Stimulated activated CD4-positive, alpha-beta T cell treated with anti-CD3 and anti-CD28 coated beads, TNF-alpha, amount 100 ng/mL, for 4 hours (primary cell): ENCODE measurements around the gene CAPN9.
"Not testable (repeated sequence)": the region's sequence is repeated elsewhere in the genome, so short reads cannot be mapped to it uniquely, and the experiment has no call there.

Experiments used
- DNase-seq, 3 experiments: peaks; one replicate each; pipeline ENCODE4 v3.0.0-alpha.2; 2020; ENCODE audit warnings: low read depth in 3 of 3

CAPN9 gene, protein sequence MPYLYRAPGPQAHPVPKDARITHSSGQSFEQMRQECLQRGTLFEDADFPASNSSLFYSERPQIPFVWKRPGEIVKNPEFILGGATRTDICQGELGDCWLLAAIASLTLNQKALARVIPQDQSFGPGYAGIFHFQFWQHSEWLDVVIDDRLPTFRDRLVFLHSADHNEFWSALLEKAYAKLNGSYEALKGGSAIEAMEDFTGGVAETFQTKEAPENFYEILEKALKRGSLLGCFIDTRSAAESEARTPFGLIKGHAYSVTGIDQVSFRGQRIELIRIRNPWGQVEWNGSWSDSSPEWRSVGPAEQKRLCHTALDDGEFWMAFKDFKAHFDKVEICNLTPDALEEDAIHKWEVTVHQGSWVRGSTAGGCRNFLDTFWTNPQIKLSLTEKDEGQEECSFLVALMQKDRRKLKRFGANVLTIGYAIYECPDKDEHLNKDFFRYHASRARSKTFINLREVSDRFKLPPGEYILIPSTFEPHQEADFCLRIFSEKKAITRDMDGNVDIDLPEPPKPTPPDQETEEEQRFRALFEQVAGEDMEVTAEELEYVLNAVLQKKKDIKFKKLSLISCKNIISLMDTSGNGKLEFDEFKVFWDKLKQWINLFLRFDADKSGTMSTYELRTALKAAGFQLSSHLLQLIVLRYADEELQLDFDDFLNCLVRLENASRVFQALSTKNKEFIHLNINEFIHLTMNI

DNA sequence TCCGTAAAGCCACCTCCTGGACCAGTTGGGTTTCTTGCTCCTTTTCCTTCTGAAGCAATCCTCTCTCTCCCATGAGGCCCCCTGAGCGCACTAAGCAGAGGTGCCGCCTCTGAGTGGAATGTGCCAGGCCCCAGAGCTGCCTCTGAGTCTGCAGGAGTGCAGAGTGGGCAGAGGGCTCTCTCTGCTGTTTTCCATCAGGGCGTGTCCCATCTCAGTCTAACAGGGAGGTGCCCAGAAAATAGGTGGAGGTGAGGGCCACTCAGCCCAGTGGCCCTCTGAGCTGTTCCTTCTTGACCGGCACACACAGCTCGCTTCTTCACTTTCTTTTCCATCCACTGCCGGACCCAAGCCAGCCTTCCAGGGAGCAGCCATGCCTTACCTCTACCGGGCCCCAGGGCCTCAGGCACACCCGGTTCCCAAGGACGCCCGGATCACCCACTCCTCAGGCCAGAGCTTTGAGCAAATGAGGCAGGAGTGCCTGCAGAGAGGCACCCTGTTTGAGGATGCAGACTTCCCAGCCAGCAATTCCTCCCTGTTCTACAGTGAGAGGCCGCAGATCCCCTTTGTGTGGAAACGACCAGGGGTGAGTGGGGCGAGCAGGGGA lies at the start of gene CAPN9:
TSS of gene CAPN9 (plus strand) at position 262 of the 604 bp plus-strand sequence. CDS start at position 371, 109 bp downstream.
- DNase-seq, result no peak

DNA sequence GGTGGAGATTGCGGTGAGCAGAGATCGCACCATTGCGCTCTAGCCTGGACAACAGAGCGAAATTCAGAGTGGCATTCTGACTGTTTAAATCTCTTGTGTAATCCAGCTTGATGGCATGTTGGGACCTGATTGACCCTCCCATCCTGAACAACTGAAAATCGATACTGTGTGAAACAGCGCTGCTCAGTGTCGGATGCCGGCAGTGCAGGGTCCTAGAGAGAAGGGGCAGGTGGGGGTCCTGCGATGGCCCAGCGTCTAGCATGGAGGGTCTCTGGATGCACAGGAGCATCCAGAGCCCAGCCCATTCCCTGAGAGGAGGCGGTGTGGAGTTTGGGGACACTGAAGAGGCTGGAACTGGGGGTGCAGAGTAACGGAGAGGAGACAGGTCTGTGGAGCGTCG lies 49.1 kb upstream of the CAPN9 start:
- no peak for DNase-seq

DNA sequence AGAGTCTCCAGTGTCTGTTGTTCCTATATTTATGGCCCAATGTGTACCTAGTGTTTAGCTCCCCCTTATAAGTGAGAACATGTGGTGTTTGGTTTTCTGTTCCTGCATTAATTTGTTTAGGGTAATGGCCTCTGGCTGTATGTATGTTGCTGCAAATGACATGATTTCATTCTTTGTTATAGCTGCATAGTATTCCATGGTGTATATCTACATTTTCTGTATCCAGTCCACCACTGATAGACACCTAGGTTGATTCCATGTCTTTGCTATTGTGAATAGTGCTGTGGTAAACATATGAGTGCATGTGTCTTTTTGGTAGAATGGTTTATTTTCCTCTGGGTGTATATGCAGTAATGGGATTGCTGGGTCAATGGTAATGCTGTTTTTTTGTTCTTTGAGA lies 48.2 kb upstream of the CAPN9 start:
- not testable (repeated sequence) for DNase-seq

DNA sequence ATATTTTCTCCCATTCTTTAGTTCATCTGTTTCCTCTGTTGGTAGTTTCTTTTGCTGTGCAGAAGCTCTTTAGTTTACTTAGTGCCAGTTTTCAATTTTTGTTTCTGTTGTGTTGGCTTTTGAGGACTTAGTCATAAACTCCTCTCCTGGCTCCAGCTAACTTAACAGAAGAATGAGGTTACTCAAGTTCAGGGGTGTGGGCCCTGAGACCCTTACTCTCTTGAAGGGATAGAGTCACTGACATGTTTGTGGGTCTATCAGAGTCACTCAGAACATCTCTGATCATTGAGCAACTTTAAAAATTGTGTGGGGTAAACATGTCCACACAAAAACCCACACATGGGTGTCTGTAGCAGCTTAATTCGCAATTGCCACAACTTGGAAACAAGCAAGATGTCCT lies 47.5 kb upstream of the CAPN9 start:
- no peak for DNase-seq

DNA sequence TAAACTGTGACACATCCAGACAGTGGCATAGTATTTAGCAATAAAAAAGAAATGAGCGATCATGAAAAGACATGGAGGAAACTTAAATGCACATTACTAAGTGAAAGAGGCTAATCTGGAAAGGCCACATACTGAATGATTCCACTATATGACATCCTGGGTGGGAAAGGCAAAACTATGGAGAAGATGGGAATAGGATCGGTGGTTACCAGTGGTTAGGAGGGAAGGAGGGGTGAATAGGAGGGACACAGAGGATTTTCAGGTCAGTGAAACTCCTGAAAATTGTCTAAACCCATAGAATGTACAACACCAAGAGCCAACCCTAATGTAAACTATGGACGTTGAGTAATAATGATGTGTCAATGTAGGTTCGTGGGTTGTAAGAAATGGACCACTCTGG lies 47.1 kb upstream of the CAPN9 start:
- no peak for DNase-seq

DNA sequence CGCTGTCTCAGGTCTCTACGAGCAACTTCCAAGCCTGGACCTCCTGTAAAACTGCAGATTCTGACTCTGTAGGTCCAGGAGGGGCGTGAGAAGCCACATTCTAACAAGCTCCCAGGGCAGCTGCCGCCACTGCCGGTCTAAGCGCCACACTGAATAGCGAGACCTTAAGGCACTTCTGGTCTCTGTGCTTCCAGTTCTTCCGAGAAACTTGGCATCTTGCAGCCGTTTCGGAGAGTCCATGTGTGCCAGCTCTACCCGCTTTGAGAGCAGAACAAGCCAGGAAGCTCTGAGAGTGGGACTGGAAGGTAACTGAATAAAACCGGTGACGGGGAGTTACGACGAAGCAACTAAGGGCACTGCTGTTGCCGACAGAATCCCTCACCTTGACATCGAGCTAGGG lies 45.8 kb upstream of the CAPN9 start:
- DNase-seq, result no peak

DNA sequence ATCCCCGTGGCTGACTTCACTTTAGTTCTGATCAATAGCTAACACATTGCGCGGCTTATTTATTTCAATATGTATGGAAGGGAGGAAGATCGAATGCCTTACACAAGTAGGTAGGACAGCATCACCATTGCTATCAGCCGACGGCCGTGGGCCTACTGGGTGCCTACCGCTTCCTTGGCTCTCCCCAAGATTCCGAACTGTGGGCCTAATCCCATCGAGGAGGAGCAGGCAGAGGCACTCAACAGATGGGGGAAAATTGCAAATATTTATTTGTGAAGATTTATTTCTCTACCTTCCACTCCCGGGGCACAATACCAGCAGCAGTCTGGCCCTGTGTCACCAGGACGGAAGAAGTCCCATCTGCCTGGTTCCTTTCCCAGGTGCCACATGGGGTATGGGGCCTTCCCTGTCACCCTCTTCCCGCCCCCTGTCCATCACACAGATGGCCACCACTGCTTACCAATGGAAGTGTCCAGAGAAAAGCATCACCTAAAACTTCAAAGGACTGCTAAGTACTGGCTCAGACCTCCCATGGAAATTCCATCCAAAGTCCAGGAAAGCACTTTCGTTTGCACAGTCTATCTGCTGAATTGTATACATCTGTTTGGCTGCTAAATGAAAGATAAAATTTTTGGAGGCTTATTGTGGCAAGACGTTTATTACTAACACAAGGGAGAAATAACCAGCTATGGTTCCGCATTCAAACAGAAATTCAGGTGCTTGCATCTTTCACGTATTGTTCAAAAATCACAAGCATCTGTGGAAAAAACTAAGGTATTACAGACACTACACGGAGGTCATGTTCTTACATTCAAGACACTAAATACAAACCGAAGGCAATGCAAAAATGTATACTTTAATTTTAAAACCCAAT lies 45.1 kb upstream of the CAPN9 start:
- no peak for DNase-seq

DNA sequence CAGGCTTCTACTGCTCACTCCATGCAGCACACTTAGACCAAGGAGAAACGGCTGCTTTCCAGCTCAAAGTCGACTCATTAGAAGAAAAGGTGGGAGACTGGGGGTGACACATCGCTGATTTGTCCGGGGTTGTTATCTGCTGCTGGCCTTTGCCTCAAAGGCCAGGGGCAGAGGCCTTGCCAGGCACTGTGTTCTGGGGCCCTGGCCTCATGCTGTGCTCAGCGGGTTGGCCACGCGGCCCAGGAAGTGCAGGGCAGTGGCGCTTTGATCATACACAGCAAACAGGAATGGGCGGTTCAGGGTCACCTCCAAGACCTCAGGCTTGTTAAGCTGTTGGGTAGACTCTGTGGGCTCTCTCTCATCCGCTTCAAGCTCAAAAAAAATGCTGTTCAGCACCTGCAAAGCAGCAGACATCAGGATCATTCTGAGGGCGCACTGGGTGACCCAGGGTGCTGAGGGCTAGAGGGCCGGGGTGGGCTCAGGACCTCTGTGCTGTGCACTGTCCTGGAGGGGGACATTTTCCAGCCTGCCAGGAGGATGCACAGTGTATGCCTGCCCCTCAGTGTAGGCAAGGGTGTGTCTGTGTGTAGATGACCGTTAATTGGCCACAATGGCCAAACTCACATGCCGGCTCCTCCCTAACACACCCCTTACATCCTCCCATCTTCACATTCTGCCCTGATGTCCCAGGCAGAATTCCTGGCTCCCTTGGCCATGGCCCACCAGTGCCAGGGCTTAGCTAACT lies 44.1 kb upstream of the CAPN9 start:
- DNase-seq, result no peak

DNA sequence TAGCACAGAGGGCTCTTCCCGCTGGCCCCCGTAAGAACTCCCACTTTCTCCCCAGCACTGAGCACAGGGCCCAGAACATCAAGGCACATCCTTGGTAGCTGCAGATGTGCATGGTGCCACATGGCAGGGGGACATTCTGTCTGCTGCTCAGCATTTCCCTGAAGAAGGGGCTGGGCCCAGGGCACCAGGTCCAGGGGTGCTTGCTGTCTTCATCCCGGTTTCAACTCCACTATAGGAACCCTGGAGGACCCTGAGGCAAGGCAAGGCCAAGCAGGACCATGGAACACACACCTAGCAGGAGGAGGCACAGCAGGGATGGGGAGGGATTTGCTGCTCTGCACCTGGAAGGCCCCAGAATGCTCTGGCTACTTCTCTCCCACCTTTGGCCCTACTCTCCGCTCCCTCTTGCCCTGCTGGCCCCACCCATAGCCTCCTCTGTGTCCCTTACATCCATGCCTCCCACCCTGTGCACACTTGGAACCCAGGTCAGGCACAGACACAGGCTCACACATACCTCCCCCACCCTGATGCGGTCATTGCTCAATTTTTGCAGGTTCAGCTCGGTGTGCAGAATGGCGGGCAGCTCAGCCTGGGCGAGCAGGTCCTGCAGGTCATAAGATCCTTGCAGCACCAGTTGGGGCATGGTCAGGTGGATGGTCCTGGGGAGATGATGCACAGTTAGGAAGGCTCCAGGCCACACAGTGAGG lies 43.4 kb upstream of the CAPN9 start:
- no peak for DNase-seq

DNA sequence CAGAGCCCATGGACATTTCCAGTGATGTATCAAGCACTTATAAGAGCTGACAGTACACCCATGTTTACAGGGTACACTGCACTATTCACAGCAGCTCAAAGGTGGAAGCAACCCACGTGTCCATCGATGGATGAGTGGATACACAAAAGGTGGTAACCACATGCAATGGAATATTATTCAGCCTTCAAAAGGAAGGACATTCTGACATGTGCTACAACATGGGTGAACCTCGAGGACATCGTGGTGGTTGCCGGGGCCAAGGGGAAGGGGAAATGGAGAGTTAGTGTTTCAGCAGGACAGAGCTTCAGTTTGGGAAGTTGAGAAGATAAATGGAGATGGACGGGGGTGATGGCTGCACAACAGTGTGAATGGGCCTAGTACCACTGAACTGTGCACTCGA lies 42.4 kb upstream of the CAPN9 start:
- no peak for DNase-seq

DNA sequence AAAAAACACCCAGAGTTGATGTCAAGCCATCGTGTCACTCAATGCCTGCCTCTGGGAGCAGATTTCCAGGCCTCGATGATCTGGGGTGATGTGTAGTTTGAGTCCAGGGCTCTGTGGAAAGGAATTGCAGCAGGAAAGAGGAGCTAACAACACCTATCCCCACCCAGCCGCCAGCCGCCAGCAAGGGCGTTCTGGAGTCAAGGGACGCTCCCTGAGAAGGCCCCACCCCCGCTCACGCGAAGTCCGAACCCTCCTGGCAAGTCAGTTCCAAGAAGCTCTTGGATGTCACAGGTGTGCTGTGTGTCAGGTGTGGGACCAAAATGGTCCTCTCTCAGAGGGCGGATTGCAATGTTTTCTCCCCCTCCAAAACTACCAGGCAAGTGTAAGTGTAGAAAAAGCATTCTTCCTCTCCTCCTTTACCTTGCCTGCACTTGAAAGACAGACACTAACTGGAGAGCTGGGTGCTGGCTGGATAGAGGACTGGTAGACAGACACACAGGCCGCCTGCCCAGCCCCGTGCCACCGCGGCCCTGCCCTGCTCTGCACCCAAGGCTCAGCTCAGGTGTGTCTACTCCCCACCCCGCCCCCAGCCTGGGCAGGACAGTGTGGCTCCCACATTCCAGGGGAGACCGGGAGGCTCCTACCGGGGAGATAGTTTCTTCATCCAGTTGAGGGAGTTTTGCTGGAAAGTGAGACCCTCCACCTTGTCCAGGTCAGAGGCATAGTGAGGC lies 41.7 kb upstream of the CAPN9 start:
- DNase-seq, result no peak

DNA sequence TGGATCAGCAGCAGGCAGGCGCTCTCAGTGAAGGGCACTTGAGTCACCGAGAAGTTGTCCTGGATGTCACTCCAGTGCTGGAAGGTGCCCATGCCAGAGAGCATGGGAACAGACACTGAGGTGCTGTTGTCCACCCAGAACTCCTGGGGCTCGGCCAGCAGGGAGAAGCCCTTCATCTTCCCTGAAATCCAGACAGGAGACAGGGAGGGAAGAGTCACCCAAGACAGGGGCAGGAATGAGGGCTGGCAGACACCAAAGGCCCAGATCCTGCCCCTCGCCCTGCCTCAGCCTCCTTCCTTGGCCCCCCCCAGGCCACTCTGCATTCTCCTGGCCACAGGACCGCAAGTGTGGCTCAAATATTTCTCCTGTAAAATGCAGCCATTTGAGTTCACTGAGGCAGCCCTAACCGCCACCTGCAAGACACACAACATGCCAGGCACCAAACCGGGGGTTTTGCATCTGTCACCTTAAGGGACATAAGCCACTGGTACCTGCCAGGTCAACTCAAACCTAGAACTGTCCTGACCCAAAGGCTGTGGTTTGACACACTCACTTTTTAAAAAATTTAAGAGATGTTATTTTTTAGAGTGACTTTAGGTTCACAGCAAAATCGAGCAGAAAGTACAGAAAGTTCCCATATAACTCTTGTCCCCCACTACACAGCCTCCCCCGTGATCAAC lies 41.0 kb upstream of the CAPN9 start:
- DNase-seq, result no peak

DNA sequence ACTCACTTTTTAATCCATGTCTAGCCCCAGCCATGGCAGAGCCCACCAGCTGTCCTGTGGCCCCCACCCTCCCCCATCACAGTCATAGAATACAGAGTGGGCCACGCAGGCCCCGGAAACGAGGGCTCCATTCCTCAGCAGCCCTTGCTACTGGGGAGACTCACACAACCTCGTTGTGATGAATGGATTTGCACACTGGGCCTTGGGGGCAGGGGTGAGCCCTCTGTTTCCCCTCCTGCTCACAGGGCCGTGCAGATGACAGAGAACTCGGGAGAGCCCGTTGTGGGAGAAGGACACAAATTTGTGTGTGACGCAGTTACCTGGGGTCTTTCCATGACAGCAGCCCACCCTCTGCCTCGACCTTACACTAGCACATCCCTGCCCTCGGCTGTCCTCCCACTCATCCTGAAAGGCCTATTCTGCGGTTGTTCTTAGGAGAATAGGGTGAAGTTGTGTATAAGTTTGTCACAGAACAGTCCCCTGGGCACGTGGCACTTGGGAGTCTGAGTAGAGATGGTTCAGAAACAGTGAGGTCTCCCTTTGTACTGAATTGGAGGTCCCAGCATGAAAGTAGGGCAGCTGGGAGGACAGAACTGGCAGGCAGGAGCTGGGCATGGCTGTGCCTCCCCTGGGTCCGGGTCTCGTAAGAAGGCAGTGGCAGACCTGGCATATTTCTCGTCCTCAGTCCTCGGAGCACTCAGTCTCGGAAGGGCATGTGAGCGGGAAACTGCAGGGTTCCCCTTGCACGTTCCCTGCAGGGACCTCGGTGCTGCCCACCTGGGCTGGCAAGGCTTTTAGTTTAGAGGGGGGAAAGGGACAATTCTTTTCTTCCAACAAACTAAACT lies 40.1 kb upstream of the CAPN9 start:
- DNase-seq, result no peak

DNA sequence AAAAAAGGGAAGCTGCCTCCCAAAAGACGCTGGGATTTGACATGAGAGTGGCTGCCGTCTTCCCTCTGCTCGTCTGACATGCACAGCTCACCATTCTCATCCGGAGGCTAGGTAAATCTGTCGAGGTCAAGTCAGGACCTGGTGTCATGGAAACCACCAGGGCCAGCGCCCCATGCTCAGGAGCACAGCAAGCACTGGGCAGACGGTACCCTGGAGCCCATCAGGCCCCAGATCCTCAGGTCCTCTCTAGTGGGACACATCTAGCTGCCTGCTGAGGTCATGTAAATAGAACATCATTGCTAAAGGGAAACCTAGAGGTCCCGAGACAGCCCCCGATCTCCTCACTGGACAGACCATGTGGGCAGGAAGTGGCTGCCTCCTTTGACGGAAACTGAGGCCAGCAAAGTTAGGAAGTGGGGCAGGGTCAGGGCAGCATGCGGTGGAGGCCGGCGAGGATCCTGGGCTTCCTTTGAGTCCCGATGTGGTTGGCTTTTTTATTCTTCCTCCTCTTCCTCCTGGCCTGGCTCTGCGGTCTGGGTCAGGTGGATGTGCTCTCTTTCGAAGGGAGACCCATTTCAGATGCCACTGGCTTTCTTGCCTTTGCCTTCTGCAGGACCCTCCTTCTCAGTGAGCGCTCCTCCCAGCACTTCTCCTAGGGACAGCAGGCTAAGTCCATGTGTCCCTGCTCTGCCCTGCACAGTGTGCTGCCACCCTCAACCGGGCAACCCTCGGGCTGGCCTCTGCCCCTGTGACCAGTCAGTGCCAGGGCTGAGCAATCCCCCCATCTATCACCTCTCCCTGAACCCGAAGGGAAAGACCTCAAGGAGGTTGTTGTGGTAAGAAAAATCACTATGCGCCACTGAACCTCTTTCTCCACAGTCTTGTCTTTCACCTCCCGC lies 39.2 kb upstream of the CAPN9 start:
- DNase-seq, result no peak

DNA sequence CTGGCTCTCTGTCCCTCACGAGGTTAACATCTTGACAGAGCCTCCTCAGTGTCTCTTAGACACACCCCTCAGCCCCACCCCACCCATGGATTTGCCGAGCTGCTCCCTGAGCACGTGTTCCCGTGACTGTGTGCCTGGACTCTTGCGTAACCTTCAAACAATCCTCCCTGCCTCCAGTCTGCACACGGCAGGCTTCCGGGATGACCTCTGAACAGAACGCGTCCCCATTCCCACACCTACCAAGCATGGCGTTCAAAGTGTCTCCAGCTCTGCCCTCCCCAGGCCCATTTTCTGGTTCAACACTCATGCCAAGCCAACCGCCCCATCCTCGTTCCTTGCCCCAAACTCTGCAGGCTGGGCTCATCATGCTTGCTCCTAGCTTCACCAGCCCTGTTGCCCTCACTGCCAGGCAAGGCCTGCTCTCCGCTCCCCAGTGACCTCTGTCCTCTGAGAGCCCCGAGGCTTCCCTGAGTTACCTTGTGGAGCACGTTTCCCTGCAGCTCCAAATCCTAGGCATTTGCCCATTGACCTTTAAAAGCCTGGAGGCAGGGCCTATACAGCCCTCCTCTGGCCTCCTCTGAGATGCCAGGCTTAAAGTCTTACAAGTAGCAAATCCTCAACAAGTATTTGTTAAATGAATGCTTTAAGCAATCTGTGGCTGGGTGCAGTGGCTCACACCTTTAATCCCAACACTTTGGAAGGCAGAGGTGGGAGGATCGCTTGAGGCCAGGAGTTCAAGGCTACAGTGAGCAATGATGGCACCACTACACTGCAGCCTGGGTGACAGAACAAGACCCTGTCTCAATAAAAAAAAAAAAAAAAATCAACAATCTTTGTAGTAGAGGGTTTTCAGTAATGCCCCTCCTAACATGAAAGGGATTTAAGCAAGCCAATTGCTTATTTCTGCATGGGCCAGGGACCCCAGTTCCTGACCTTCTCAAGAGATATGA lies 38.3 kb upstream of the CAPN9 start:
- no peak for DNase-seq
